Neural cell (in vitro differentiated cells): ENCODE measurements around the gene WNT10A. TPM values are rescaled to one million over a fixed set of nuclear protein-coding genes. Genes with fewer than 3 reads are reported as not detected.

Source experiments
- H2AFZ ChIP-seq: fragments of 200-600, 300-800 bp; sonication (generic), shearing (Covaris generic); 2 replicates; pipeline ENCODE4 v1.6.0; 2014; ENCODE audit warnings: low read depth, mild to moderate bottlenecking, antibody characterized with exemption, low read length, moderate library complexity
- H3F3A ChIP-seq: fragments of 200-600 bp; shearing (Covaris generic); 2 replicates; pipeline ENCODE4 v1.6.1; 2016; ENCODE audit warnings: mild to moderate bottlenecking, moderate library complexity, mixed read lengths, antibody characterized with exemption, low read length; ENCODE audit not compliant: insufficient read depth, poor library complexity, severe bottlenecking
- H3K27ac ChIP-seq: fragments of 200-600, 300-800 bp; sonication (generic), shearing (Covaris generic); 2 replicates; pipeline ENCODE4 v1.5.1; 2014; ENCODE audit warnings: mild to moderate bottlenecking, low read length, moderate library complexity
- H3K27me3 ChIP-seq: fragments of 300-800, 200-600 bp; sonication (generic), shearing (Covaris generic); 2 replicates; pipeline ENCODE4 v1.6.0; 2014; ENCODE audit warnings: mild to moderate bottlenecking, low read depth, low read length, moderate library complexity; ENCODE audit not compliant: insufficient read depth
- H3K36me3 ChIP-seq: fragments of 300-800, 200-600 bp; sonication (generic), shearing (Covaris generic); 2 replicates; pipeline ENCODE4 v1.5.1; 2014; ENCODE audit warnings: mild to moderate bottlenecking, antibody characterized with exemption, low read length, moderate library complexity; ENCODE audit not compliant: insufficient read depth
- H3K4me2 ChIP-seq: fragments of 300-800, 200-600 bp; sonication (generic), shearing (Covaris generic); 2 replicates; pipeline ENCODE4 v1.6.0; 2014; ENCODE audit warnings: mild to moderate bottlenecking, low read length
- H3K4me3 ChIP-seq: fragments of 300-800, 200-600 bp; sonication (generic), shearing (Covaris generic); 2 replicates; pipeline ENCODE4 v1.5.1; 2014; ENCODE audit warnings: mild to moderate bottlenecking, low read length, moderate library complexity
- H3K79me2 ChIP-seq: fragments of 200-600 bp; shearing (Covaris generic); replicated peaks from 2 replicates; pipeline ENCODE4 v1.6.0; 2014; ENCODE audit warnings: mild to moderate bottlenecking, low read length, moderate library complexity; ENCODE audit not compliant: insufficient read depth
- H3K9ac ChIP-seq: fragments of 300-800, 200-600 bp; sonication (generic), shearing (Covaris generic); 2 replicates; pipeline ENCODE4 v1.6.1; 2016; ENCODE audit warnings: mild to moderate bottlenecking, low read length, mixed read lengths
- H3K9me2 ChIP-seq: fragments of 200-600 bp; shearing (Covaris generic); 2 replicates; pipeline ENCODE4 v1.6.1; 2016; ENCODE audit warnings: mild to moderate bottlenecking, low read length, mixed read lengths; ENCODE audit not compliant: insufficient read depth
- H3K9me3 ChIP-seq: fragments of 200-600, 300-800 bp; sonication (generic), shearing (Covaris generic); 2 replicates; pipeline ENCODE4 v1.6.1; 2016; ENCODE audit warnings: mild to moderate bottlenecking, mixed run types, low read length, moderate library complexity, mixed read lengths
- H4K20me1 ChIP-seq: fragments of 200-600 bp; shearing (Covaris generic); 2 replicates; pipeline ENCODE4 v1.6.1; 2016; ENCODE audit warnings: mild to moderate bottlenecking, mixed run types; ENCODE audit not compliant: insufficient read depth
- EP300 ChIP-seq: fragments of 450-650 bp; conservative IDR thresholded peaks from 2 replicates; pipeline ENCODE4 v1.6.1; 2014; ENCODE audit warnings: antibody characterized with exemption, mild to moderate bottlenecking, moderate library complexity; ENCODE audit not compliant: poor library complexity, severe bottlenecking
- EZH2 ChIP-seq: fragments of 200-600, 300-800 bp; shearing (Covaris generic), sonication (generic); IDR thresholded peaks from 2 replicates; pipeline ENCODE4 v1.6.1; 2014; ENCODE audit warnings: antibody characterized with exemption, low read length, borderline replicate concordance, mild to moderate bottlenecking; ENCODE audit not compliant: insufficient read depth, poor library complexity, severe bottlenecking
- MXI1 ChIP-seq: fragments of 450-650 bp; conservative IDR thresholded peaks from 2 replicates; pipeline ENCODE4 v1.6.1; 2014; ENCODE audit warnings: antibody characterized with exemption, mild to moderate bottlenecking; ENCODE audit not compliant: poor library complexity, severe bottlenecking
- POLR2AphosphoS5 ChIP-seq: IDR thresholded peaks from 2 replicates; pipeline ENCODE4 v1.6.1; 2012
- RAD21 ChIP-seq: fragments of 450-650 bp; conservative IDR thresholded peaks from 2 replicates; pipeline ENCODE4 v1.6.1; 2014; ENCODE audit warnings: antibody characterized with exemption, mild to moderate bottlenecking, moderate library complexity
- SMC3 ChIP-seq: fragments of 450-650 bp; conservative IDR thresholded peaks from 2 replicates; pipeline ENCODE4 v1.6.1; 2014; ENCODE audit warnings: antibody characterized with exemption, mild to moderate bottlenecking, moderate library complexity; ENCODE audit not compliant: poor library complexity
- TAF1 ChIP-seq: IDR thresholded peaks from 2 replicates; pipeline ENCODE4 v1.6.1; 2012; ENCODE audit warnings: low read depth
- polyA plus RNA-seq: library from polyadenylated mRNA; depleted of rRNA; stranded (reverse); fragments of >200 nt; gene quantifications from 2 replicates; pipeline ENCODE4 v1.2.3, GENCODE V29; 2014
- TF ChIP-seq, protein P1 (sequence below): IDR thresholded peaks from 2 replicates; pipeline ENCODE4 v1.6.1; 2012; ENCODE audit warnings: borderline replicate concordance
- TF ChIP-seq, protein P2 (sequence below): fragments of 450-650 bp; IDR thresholded peaks from 2 replicates; pipeline ENCODE4 v1.5.1; 2014; ENCODE audit warnings: antibody characterized with exemption, mild to moderate bottlenecking, moderate library complexity; ENCODE audit not compliant: poor library complexity, severe bottlenecking

The WNT10A gene
- polyA plus RNA-seq, 1 donor from 2014 or later = 0.14 TPM

DNA sequence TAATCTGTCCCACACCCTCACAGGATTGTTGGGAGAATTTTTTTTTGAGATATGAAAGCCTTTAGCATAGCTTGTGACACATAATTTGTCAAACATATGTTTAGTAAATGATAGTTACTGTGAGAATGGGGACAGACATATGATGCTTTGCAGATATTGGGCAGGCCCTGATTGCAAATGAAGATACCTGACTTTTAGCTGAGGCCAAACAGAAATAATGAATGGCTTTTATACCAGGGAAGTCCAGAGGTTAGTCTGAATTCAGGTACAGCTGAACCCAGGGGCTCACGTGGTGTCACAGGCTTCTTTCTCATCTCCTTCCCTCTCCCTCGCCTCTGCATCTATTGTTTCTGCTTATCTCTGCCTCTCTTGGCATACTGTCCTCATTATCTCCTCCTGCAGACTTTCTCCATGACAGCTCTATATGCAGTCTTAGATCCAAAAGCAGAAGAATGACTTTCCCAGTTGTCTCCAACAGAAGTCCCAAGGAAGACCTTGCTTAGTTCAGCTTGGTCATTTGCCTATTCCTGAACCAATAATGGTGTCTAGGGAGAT, 4.9 kb upstream of the WNT10A start:
- no peak overlapping the region for H3K9ac ChIP-seq
- no peak overlapping the region for H2AFZ ChIP-seq
- no peak overlapping the region for H3K4me3 ChIP-seq
- H3K27me3 ChIP-seq = peaks cover 98% of the 10 kb centered on the region
- H3K9me2 ChIP-seq = no peaks in the 10 kb centered on the region
- H4K20me1 ChIP-seq = no peaks in the 10 kb centered on the region
- TF ChIP-seq MXI1 = no peak
- no peak for TF ChIP-seq RAD21
- TF ChIP-seq, protein P1, sequence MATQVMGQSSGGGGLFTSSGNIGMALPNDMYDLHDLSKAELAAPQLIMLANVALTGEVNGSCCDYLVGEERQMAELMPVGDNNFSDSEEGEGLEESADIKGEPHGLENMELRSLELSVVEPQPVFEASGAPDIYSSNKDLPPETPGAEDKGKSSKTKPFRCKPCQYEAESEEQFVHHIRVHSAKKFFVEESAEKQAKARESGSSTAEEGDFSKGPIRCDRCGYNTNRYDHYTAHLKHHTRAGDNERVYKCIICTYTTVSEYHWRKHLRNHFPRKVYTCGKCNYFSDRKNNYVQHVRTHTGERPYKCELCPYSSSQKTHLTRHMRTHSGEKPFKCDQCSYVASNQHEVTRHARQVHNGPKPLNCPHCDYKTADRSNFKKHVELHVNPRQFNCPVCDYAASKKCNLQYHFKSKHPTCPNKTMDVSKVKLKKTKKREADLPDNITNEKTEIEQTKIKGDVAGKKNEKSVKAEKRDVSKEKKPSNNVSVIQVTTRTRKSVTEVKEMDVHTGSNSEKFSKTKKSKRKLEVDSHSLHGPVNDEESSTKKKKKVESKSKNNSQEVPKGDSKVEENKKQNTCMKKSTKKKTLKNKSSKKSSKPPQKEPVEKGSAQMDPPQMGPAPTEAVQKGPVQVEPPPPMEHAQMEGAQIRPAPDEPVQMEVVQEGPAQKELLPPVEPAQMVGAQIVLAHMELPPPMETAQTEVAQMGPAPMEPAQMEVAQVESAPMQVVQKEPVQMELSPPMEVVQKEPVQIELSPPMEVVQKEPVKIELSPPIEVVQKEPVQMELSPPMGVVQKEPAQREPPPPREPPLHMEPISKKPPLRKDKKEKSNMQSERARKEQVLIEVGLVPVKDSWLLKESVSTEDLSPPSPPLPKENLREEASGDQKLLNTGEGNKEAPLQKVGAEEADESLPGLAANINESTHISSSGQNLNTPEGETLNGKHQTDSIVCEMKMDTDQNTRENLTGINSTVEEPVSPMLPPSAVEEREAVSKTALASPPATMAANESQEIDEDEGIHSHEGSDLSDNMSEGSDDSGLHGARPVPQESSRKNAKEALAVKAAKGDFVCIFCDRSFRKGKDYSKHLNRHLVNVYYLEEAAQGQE = no peak
- TF ChIP-seq, protein P2, sequence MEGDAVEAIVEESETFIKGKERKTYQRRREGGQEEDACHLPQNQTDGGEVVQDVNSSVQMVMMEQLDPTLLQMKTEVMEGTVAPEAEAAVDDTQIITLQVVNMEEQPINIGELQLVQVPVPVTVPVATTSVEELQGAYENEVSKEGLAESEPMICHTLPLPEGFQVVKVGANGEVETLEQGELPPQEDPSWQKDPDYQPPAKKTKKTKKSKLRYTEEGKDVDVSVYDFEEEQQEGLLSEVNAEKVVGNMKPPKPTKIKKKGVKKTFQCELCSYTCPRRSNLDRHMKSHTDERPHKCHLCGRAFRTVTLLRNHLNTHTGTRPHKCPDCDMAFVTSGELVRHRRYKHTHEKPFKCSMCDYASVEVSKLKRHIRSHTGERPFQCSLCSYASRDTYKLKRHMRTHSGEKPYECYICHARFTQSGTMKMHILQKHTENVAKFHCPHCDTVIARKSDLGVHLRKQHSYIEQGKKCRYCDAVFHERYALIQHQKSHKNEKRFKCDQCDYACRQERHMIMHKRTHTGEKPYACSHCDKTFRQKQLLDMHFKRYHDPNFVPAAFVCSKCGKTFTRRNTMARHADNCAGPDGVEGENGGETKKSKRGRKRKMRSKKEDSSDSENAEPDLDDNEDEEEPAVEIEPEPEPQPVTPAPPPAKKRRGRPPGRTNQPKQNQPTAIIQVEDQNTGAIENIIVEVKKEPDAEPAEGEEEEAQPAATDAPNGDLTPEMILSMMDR = no peak
- no peak for TF ChIP-seq POLR2AphosphoS5
- TF ChIP-seq TAF1 = no peak
- no peak for TF ChIP-seq EP300
- TF ChIP-seq EZH2 = no peak
- no peak for TF ChIP-seq SMC3
- H3K9me3 ChIP-seq = no peaks in the 10 kb centered on the region
- H3K79me2 ChIP-seq = no peaks in the 10 kb centered on the region
- no peaks in the 10 kb centered on the region for H3F3A ChIP-seq
- H3K4me2 ChIP-seq = no peak overlapping the region
- H3K36me3 ChIP-seq = no peaks in the 10 kb centered on the region
- no peak overlapping the region for H3K27ac ChIP-seq

DNA sequence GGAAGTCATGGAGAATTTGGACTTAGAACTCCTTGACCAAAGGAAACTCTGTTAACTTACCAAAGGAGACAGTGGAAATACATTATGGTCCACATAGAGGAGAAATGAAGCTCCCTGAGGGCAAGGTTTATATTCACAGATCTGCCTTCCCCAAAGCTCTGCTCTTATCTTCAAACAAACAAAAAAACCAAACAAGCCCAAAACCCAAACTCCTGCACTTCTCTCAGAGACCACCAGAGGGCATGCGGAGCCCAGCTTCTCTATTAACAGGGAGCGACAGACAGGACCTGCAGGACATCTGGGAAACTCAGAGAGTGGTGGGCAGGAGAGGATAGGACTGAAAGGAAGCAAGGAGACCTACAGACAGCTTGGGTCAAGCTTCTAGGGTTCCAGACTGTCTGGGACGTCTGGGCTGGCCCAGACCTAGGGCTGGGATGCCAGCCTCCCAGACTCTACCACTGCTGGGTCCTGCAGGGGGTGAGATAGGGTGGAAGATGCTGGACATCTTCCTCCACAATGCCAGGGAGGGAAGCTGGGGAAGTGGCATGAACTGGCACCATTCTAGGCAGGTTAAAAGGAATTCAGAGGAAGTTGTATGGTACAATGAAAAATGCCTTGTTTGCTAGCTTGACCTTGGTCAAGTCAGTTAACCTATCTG, 4.0 kb upstream of the WNT10A start:
- Histone ChIP-seq H3K9me3 (no peaks in the 10 kb centered on the region), H3K9ac (no peak overlapping the region), H3K27ac (no peak overlapping the region)

More for the DNA sequence above, 4.0 kb upstream of the WNT10A start:
- no peak overlapping the region for H2AFZ ChIP-seq
- peak; percentile 87 for TF ChIP-seq SMC3
- no peak for TF ChIP-seq TAF1
- TF ChIP-seq, protein P2 = peak; percentile 89
- TF ChIP-seq RAD21 = peak; percentile 84
- no peaks in the 10 kb centered on the region for H3K79me2 ChIP-seq
- no peak overlapping the region for H3K4me3 ChIP-seq
- peaks cover 98% of the 10 kb centered on the region for H3K27me3 ChIP-seq
- H3K36me3 ChIP-seq = no peaks in the 10 kb centered on the region
- H3K4me2 ChIP-seq = no peak overlapping the region
- no peaks in the 10 kb centered on the region for H4K20me1 ChIP-seq
- H3F3A ChIP-seq = no peaks in the 10 kb centered on the region
- H3K9me2 ChIP-seq = no peaks in the 10 kb centered on the region
